Mucosa of rectum (tissue), 2 donors: ENCODE measurements around the gene A1BG.

ENCODE experiments used
- H3K27ac ChIP-seq, 2 donors: one replicate each; pipeline ENCODE4 v1.7.0; 2013; ENCODE audit warnings: inconsistent platforms in 2 of 2, low read depth in 2 of 2, low read length in 2 of 2
- H3K27me3 ChIP-seq, 2 donors: one replicate each; pipeline ENCODE4 v1.7.0; 2013; ENCODE audit warnings: low read length in 2 of 2; ENCODE audit not compliant: control insufficient read depth in 2 of 2, insufficient read depth in 2 of 2
- H3K36me3 ChIP-seq, 2 donors: one replicate each; pipeline ENCODE4 v1.7.0; 2013; ENCODE audit warnings: low read length in 2 of 2; ENCODE audit not compliant: control insufficient read depth in 2 of 2, insufficient read depth in 2 of 2
- H3K4me1 ChIP-seq, 2 donors: one replicate each; pipeline ENCODE4 v1.7.0; 2013; ENCODE audit warnings: low read length in 2 of 2, mild to moderate bottlenecking in 1 of 2; ENCODE audit not compliant: control insufficient read depth in 2 of 2, insufficient read depth in 2 of 2
- H3K4me3 ChIP-seq, 2 donors: one replicate each; pipeline ENCODE4 v1.7.0; 2013; ENCODE audit warnings: low read length in 2 of 2
- H3K9ac ChIP-seq, 2 donors: one replicate each; pipeline ENCODE4 v1.7.0; 2013; ENCODE audit warnings: low read length in 2 of 2, low read depth in 1 of 2, mild to moderate bottlenecking in 1 of 2
- H3K9me3 ChIP-seq, 2 donors: one replicate each; pipeline ENCODE4 v1.7.0; 2013; ENCODE audit warnings: low read length in 2 of 2; ENCODE audit not compliant: control insufficient read depth in 2 of 2
- donor health status: healthy.
- donor health status: Normal muscosa, but diverticular disease.

Gene A1BG

GRCh38 chr19:58300620-58301019 is 52.7 kb downstream of the A1BG start:
- H3K4me3 ChIP-seq: no peak overlapping the region
- H3K9me3 ChIP-seq: peaks cover 2 to 3% of the 10 kb centered on the region in 2 donors
- no peak overlapping the region for H3K9ac ChIP-seq
- peaks cover 7 to 16% of the 10 kb centered on the region in 2 donors for H3K36me3 ChIP-seq
- peaks cover under 1% of the 10 kb centered on the region in 2 donors for H3K4me1 ChIP-seq
- no peaks in the 10 kb centered on the region for H3K27me3 ChIP-seq
- H3K27ac ChIP-seq: no peak overlapping the region

DNA sequence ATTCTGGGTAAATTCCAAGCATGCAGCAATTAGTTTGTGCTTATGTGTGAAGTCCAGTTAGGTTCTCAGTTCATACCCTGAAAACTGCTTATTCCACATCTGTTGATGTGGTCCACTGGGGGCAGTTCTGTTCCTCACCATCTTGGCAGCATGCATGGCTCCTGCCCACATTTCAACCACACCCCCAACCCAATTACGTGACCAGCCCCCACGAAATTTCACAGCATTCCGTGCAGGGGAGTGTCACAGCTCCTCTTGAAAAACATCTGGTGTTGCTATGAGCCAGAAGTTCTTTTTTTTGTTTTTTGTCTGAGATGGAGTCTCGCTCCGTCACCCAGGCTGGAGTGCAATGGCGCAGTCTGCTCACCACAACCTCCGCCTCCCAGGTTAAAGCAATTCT is 57.2 kb downstream of the A1BG start:
- H3K36me3 ChIP-seq: peaks cover 42 to 51% of the 10 kb centered on the region in 2 donors

More for the DNA sequence above, 57.2 kb downstream of the A1BG start:
- Histone ChIP-seq H3K27ac (no peak overlapping the region), H3K4me3 (no peak overlapping the region), H3K9me3 (peaks cover 26 to 27% of the 10 kb centered on the region in 2 donors), H3K9ac (no peak overlapping the region), H3K27me3 (no peaks in the 10 kb centered on the region), H3K4me1 (no peaks in the 10 kb centered on the region)
